ENCODE data around the gene JAZF1.
A peak's percentile ranks its signal among the peaks of the same experiment; 100 is the strongest.

Gene JAZF1

DNA sequence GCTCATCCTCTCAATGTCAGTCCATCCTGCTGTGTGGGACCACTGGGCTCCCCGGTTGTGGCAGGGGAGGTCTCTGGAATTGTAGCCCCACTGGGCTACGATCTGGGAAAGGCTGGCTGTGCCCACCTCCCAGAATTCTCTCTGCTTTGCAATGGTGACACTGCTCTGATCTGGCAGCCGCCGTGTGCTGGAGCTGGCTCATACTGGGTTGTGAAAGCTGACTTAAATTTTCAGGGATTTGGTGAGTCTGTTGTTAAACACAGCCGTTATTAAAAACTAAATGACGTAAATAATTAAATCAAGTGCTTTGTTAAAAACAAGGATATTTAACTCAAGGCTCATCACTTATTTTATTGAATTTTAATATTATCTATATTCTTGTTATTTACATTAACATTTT is 280.6 kb downstream of the JAZF1 start:
- TF ChIP-seq, protein P1, sequence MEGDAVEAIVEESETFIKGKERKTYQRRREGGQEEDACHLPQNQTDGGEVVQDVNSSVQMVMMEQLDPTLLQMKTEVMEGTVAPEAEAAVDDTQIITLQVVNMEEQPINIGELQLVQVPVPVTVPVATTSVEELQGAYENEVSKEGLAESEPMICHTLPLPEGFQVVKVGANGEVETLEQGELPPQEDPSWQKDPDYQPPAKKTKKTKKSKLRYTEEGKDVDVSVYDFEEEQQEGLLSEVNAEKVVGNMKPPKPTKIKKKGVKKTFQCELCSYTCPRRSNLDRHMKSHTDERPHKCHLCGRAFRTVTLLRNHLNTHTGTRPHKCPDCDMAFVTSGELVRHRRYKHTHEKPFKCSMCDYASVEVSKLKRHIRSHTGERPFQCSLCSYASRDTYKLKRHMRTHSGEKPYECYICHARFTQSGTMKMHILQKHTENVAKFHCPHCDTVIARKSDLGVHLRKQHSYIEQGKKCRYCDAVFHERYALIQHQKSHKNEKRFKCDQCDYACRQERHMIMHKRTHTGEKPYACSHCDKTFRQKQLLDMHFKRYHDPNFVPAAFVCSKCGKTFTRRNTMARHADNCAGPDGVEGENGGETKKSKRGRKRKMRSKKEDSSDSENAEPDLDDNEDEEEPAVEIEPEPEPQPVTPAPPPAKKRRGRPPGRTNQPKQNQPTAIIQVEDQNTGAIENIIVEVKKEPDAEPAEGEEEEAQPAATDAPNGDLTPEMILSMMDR (conservative IDR thresholded peaks at IDR 0.05; ENCODE audit: low read length): no peak
- peak; percentile 27 for DNase-seq (ENCODE audit: low read depth)
- H3K4me3 ChIP-seq (ENCODE audit: low read length): no peak overlapping the region

DNA sequence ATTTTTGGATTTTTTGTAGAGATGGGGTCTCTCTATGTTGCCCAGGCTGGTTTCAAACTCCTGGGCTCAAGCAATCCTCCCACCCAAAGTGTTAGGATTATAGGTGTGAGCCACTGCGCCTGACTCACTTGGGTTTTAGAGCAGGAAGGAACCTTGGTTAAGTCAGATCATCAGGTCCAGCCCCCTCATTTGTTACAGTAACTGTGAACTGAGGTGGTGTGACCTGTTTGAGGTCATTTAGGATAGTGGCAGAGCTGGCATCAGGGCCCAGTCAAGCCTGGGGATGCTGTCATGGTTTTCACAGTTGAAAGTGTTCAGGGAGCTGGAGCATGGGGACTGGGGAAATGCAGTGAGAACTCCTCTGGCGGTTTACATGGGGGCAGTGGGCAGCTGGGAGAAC is 281.0 kb downstream of the JAZF1 start:
- no peak overlapping the region for H3K4me3 ChIP-seq (ENCODE audit: low read length)

DNA sequence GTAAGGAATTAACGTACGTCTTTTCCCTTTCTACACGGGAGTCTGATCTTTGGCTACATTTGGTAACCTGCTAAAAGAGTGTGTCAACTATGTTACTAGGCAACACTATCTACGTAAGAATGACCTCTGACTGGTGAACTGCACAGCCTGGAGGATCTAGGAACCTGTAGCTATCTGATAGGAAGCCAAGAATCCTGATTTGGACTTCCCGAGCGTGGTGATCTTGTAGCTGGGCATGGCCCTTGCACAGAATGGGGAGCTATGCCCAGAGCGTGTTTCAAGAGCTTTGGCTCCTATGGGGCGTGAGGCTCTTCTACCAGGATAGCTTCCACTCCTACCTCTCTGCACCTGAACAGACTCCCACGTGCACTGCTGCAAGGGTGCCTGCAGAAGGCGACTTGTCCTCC is 283.2 kb downstream of the JAZF1 start:
- no peak for DNase-seq (ENCODE audit: low read depth)
- TF ChIP-seq, protein P1 (conservative IDR thresholded peaks at IDR 0.05; ENCODE audit: low read length): no peak
- H3K4me3 ChIP-seq (ENCODE audit: low read length): no peak overlapping the region

More for the DNA sequence above, 281.0 kb downstream of the JAZF1 start:
- no peak for DNase-seq (ENCODE audit: low read depth)
- TF ChIP-seq, protein P1 (conservative IDR thresholded peaks at IDR 0.05; ENCODE audit: low read length): no peak

DNA sequence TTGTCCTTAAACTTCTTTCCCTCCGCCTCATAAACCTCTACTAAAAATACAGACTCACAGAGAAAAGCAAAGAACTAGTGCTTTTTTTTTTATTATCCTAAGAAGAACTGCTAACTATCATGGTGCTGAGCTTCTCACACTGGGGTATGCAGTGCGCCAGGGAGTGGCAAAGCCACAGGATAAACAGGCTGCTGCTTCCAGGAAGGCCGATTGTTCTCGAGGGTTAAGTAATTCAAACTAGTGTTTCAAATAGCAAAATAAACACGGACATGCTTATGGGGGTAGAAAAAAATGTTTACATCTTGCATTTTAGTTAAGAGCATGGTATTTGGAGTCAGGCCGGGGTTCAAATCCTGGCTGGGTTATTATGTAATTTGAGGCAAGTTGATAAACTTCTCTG is 283.6 kb downstream of the JAZF1 start:
- TF ChIP-seq, protein P1 (conservative IDR thresholded peaks at IDR 0.05; ENCODE audit: low read length): no peak
- no peak overlapping the region for H3K4me3 ChIP-seq (ENCODE audit: low read length)
- no peak for DNase-seq (ENCODE audit: low read depth)

DNA sequence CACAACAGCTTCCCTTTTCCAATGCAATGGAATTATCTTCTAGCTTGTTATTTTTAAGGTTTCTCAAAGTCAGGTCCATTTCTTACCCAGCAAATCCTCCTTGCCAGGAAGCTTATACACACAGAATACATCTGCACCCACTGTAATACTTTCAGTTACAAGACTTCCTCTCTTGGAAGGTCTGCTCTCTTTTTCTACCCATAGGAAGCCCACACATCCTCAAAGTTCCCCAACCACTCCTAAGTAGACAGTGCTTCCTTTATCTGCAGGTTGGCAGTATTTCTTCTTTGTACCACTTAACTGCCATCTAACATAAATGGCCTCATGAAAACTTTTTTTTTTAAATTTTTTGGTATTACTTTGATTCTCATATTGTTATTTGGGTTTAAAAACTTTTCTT is 285.0 kb downstream of the JAZF1 start:
- TF ChIP-seq, protein P1 (conservative IDR thresholded peaks at IDR 0.05; ENCODE audit: low read length): no peak
- no peak for DNase-seq (ENCODE audit: low read depth)
- H3K4me3 ChIP-seq (ENCODE audit: low read length): no peak overlapping the region

DNA sequence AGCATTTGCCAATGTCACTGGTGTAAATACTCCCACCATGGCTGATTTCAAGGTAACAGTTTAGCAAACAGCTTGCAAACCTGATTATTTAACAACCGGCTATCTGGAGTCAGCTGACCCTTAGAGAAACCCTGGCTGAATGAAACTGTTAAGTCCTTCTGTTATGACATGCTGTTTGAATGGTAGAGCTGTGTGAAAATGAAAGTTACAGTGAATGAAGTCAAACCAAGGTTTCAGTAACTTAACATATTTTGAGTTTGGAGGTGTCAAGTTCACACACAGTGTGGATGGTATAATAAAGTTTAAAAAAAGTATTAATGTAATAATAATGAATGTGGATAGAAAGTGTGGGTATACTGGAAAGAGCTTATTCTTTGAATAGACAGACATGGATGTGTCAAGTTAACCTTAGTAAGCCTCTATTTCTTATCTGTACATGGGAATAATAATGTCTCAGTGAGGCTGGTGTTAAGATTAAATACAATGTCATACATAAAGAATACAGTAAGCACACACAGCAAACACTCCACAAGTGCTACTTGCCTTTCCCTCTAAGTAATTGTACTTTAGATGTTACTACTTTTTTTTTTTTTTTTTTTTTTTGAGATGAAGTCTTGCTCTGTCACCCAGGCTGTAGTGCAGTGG is 290.3 kb downstream of the JAZF1 start:
- H3K4me3 ChIP-seq (ENCODE audit: low read length): no peak overlapping the region
- TF ChIP-seq, protein P1 (conservative IDR thresholded peaks at IDR 0.05; ENCODE audit: low read length): no peak
- no peak for DNase-seq (ENCODE audit: low read depth)

DNA sequence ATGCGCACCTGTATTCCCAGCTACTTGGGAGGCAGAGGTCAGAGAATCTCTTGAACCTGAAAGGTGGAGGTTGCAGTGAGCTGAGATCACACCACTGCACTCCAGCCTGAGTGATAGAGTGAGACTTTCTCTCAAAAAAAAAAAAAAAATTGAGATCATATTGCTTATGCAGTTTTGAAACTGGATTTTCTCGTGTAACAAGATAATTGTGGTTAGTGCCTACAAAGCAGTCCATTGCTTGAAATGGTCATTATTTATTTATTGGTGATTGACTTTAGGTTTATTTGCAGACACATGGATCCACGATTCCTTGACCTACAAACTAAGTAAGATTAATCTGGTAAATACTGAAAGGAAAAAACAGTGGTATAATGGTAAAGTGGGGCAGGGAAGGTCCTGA is 290.8 kb downstream of the JAZF1 start:
- DNase-seq (ENCODE audit: low read depth): no peak
- TF ChIP-seq, protein P1 (conservative IDR thresholded peaks at IDR 0.05; ENCODE audit: low read length): no peak
- H3K4me3 ChIP-seq (ENCODE audit: low read length): no peak overlapping the region
